IMR-90 (cell line): ENCODE results near the gene INTS11.

ENCODE experiments used
- CEBPB ChIP-seq: IDR thresholded peaks from 2 replicates; pipeline ENCODE4 v1.6.1; 2012; ENCODE audit warnings: low read depth, low read length, improper control_type of control experiment
- CTCF ChIP-seq: conservative IDR thresholded peaks from 2 replicates; pipeline ENCODE4 v1.5.1; 2012; ENCODE audit warnings: mild to moderate bottlenecking, low read depth, low read length, improper control_type of control experiment
- MAZ ChIP-seq: IDR thresholded peaks from 2 replicates; pipeline ENCODE4 v1.6.1; 2012; ENCODE audit warnings: low read depth, mild to moderate bottlenecking, low read length, improper control_type of control experiment, moderate library complexity, borderline replicate concordance
- POLR2A ChIP-seq: IDR thresholded peaks from 2 replicates; pipeline ENCODE4 v1.6.1; 2012; ENCODE audit warnings: mild to moderate bottlenecking, low read depth, low read length
- RCOR1 ChIP-seq: IDR thresholded peaks from 2 replicates; pipeline ENCODE4 v1.6.1; 2012; ENCODE audit warnings: mild to moderate bottlenecking, low read length, improper control_type of control experiment; ENCODE audit not compliant: insufficient replicate concordance
- TF ChIP-seq, protein P1 (sequence below): fragments of 150-350 bp; IDR thresholded peaks from 2 replicates; pipeline ENCODE4 v1.6.1; 2017; ENCODE audit warnings: mild to moderate bottlenecking, antibody characterized with exemption, low read length, low read depth

DNA sequence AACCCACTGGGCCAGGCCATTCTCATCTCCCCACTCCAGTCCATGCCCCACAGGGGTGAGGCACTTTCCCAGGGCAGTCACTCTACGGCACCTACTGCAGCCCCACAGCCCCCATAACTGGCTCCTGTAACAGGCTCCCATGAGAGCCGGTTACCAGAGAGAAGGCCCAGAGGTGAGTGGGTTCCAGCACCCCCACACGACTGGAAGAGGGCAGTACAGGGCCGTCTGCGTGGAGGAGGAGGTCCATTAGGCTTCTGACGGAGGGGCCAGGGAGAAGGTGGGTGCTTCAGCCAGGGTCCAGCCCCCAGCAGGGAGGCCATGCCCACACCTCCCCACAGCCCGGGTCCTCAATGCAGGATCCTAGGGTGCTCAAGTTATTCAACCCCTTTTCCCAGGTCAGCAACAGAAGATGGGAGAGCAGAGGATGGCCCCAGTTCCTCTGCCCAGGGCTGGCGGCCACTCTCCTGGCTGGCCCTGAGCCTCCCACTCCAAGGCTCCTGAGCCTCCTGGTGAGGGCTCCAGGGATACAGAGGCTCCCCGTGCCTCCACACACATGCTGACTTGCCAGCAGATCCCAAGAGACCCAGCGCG is 18.3 kb downstream of the INTS11 start:
- peak; percentile 29; the same call in 1 of the 2 replicates for TF ChIP-seq CTCF
- TF ChIP-seq, protein P1, sequence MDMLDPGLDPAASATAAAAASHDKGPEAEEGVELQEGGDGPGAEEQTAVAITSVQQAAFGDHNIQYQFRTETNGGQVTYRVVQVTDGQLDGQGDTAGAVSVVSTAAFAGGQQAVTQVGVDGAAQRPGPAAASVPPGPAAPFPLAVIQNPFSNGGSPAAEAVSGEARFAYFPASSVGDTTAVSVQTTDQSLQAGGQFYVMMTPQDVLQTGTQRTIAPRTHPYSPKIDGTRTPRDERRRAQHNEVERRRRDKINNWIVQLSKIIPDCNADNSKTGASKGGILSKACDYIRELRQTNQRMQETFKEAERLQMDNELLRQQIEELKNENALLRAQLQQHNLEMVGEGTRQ: no peak
- TF ChIP-seq MAZ: no peak
- no peak for TF ChIP-seq POLR2A
- TF ChIP-seq CEBPB: no peak
- no peak for TF ChIP-seq RCOR1
